ENCODE results near the gene EFCC1.
"Not testable (repeated sequence)": the region's sequence is repeated elsewhere in the genome, so short reads cannot be mapped to it uniquely, and the experiment has no call there.

The EFCC1 gene

GRCh38 chr3:129077222-129077621 is 76.1 kb downstream of the EFCC1 start:
- DNase-seq (ENCODE audit: low read depth in 3 of 3): no peak

- no peak for DNase-seq (ENCODE audit: low read depth in 3 of 3)
Observed at GRCh38 chr3:129078510-129078909, 77.4 kb downstream of the EFCC1 start.

- no peak for DNase-seq (ENCODE audit: low read depth in 3 of 3)
Observed at GRCh38 chr3:129081503-129081902, 80.4 kb downstream of the EFCC1 start.

GRCh38 chr3:129082026-129082425 is 80.9 kb downstream of the EFCC1 start:
- no peak for DNase-seq (ENCODE audit: low read depth in 3 of 3)

- DNase-seq (ENCODE audit: low read depth in 3 of 3): no peak
Observed at GRCh38 chr3:129084501-129084900, 83.4 kb downstream of the EFCC1 start.

- DNase-seq (ENCODE audit: low read depth in 3 of 3): no peak
Observed at GRCh38 chr3:129085165-129085715, 84.1 kb downstream of the EFCC1 start.

GRCh38 chr3:129085818-129086217 is 84.7 kb downstream of the EFCC1 start:
- DNase-seq (ENCODE audit: low read depth in 3 of 3): no peak

- no peak for DNase-seq (ENCODE audit: low read depth in 3 of 3)
Observed at GRCh38 chr3:129087138-129087702, 86.1 kb downstream of the EFCC1 start.

GRCh38 chr3:129087904-129088303 is 86.8 kb downstream of the EFCC1 start:
- DNase-seq (ENCODE audit: low read depth in 3 of 3): not testable (repeated sequence)

- DNase-seq (ENCODE audit: low read depth in 3 of 3): not testable (repeated sequence)
Observed at GRCh38 chr3:129088312-129088711, 87.2 kb downstream of the EFCC1 start.
